Measurements from ENCODE around the gene DDB1. TPM values are rescaled to one million over a fixed set of nuclear protein-coding genes. Genes with fewer than 3 reads are reported as not detected.
A peak's percentile ranks its signal among the peaks of the same experiment; 100 is the strongest.

The DDB1 gene
- total and polyA plus RNA-seq, 12 donors: 165 to 885 (median 592) TPM

- H3K36me3 ChIP-seq (replicated peaks in 1 of 2): peaks cover 0 to 29% of the 10 kb centered on the region in 2 donors
- H3K4me3 ChIP-seq: no peak overlapping the region
- no peaks in the 10 kb centered on the region for H3K27me3 ChIP-seq
- no peak for DNase-seq
- H3K27ac ChIP-seq: peak overlapping the region; percentile 5 to 81 (median 66)
- 60 to 83% (median 68%) methylated on average over 1 to 4 of the region's 4 CpGs for WGBS, 4 donors
- intact Hi-C loops (cut with DNase I): no loop called here
- TF ChIP-seq POLR2A (IDR thresholded peaks at IDR 0.05) (no peak), CTCF (IDR thresholded peaks at IDR 0.05) (no peak)
- no peaks in the 10 kb centered on the region for H3K9me3 ChIP-seq (replicated peaks in 1 of 3)
- peaks cover 47 to 77% of the 10 kb centered on the region in 2 donors for H3K4me1 ChIP-seq (replicated peaks in 1 of 2)
Observed at GRCh38 chr11:61356706-61357105, 23.8 kb upstream of the DDB1 start.

GRCh38 chr11:61354208-61354607 is 21.3 kb upstream of the DDB1 start:
- no peak overlapping the region for H3K4me3 ChIP-seq
- TF ChIP-seq POLR2A (IDR thresholded peaks at IDR 0.05): no peak
- TF ChIP-seq CTCF (IDR thresholded peaks at IDR 0.05): no peak
- no peaks in the 10 kb centered on the region for H3K27me3 ChIP-seq
- peak overlapping the region; percentile 19 to 88 (median 73) for H3K27ac ChIP-seq
- 48 to 56% (median 50%) methylated on average over 2 of the region's 2 CpGs for WGBS, 4 donors
- H3K4me1 ChIP-seq (replicated peaks in 1 of 2): peaks cover 40 to 74% of the 10 kb centered on the region in 2 donors
- peaks cover 0 to 50% of the 10 kb centered on the region in 2 donors for H3K36me3 ChIP-seq (replicated peaks in 1 of 2)
- DNase-seq: peak in 1 of 7 donors; percentile 34
- no peaks in the 10 kb centered on the region for H3K9me3 ChIP-seq (replicated peaks in 1 of 3)
- intact Hi-C loops (cut with DNase I): no loop called here

- intact Hi-C loops (cut with DNase I): no loop called here
- TF ChIP-seq POLR2A (IDR thresholded peaks at IDR 0.05) (peak in 1 of 2 donors; percentile 49), CTCF (IDR thresholded peaks at IDR 0.05) (no peak)
- Histone ChIP-seq H3K36me3 (replicated peaks in 1 of 2) (peaks cover 0 to 58% of the 10 kb centered on the region in 2 donors), H3K27ac (peak overlapping the region in 4 of 5 donors; percentile 19 to 88 (median 74)), H3K4me1 (replicated peaks in 1 of 2) (peaks cover 40 to 71% of the 10 kb centered on the region in 2 donors), H3K9me3 (replicated peaks in 1 of 3) (no peaks in the 10 kb centered on the region), H3K27me3 (no peaks in the 10 kb centered on the region), H3K4me3 (no peak overlapping the region)
- peak in 6 of 7 donors; percentile 69 to 87 (median 84) for DNase-seq
- WGBS, 4 donors: 65 to 74% (median 71%) methylated on average over 10 to 15 of the region's 15 CpGs
Observed at GRCh38 chr11:61353131-61354067, 20.5 kb upstream of the DDB1 start.

- 51 to 66% (median 61%) methylated on average over 8 of the region's 8 CpGs for WGBS, 4 donors
- peak overlapping the region in 4 of 5 donors; percentile 4 to 88 (median 74) for H3K27ac ChIP-seq
- peaks cover 39 to 72% of the 10 kb centered on the region in 2 donors for H3K4me1 ChIP-seq (replicated peaks in 1 of 2)
- no peak overlapping the region for H3K4me3 ChIP-seq
- TF ChIP-seq POLR2A (IDR thresholded peaks at IDR 0.05): no peak
- TF ChIP-seq CTCF (IDR thresholded peaks at IDR 0.05): peak in 1 of 6 experiments; percentile 1
- peak in 3 of 7 donors; percentile 40 to 68 (median 63) for DNase-seq
- H3K9me3 ChIP-seq (replicated peaks in 1 of 3): no peaks in the 10 kb centered on the region
- H3K36me3 ChIP-seq (replicated peaks in 1 of 2): peaks cover 0 to 60% of the 10 kb centered on the region in 2 donors
- intact Hi-C loops (cut with DNase I): no loop called here
- H3K27me3 ChIP-seq: no peaks in the 10 kb centered on the region
Observed at GRCh38 chr11:61352038-61352437, 19.1 kb upstream of the DDB1 start.

Data from adrenal gland (tissue), 12 donors.